Glutamatergic neuron (in vitro differentiated cells): Measurements from ENCODE around the gene THADA. TPM values are rescaled to one million over a fixed set of nuclear protein-coding genes. Genes with fewer than 3 reads are reported as not detected.
A peak's percentile ranks its signal among the peaks of the same experiment; 100 is the strongest.
"Not testable (repeated sequence)": the region's sequence is repeated elsewhere in the genome, so short reads cannot be mapped to it uniquely, and the experiment has no call there.

ENCODE experiments used
- DNase-seq: peaks from one replicate; pipeline ENCODE4 v3.0.0; 2022
- H3K27ac Mint-ChIP-seq: one replicate; pipeline ENCODE4 v1.8.0; 2020; ENCODE audit warnings: mild to moderate bottlenecking, mixed read lengths, inconsistent platforms; ENCODE audit not compliant: unreplicated experiment
- H3K27me3 Mint-ChIP-seq: one replicate; pipeline ENCODE4 v1.8.0; 2020; ENCODE audit warnings: mild to moderate bottlenecking, moderate library complexity, mixed read lengths, inconsistent platforms; ENCODE audit not compliant: unreplicated experiment
- H3K36me3 Mint-ChIP-seq: one replicate; pipeline ENCODE4 v1.8.0; 2020; ENCODE audit warnings: mild to moderate bottlenecking, mixed read lengths, inconsistent platforms; ENCODE audit not compliant: unreplicated experiment
- H3K4me1 Mint-ChIP-seq: one replicate; pipeline ENCODE4 v1.8.0; 2020; ENCODE audit warnings: mild to moderate bottlenecking, low read depth, mixed read lengths, inconsistent platforms; ENCODE audit not compliant: unreplicated experiment
- H3K4me3 Mint-ChIP-seq: one replicate; pipeline ENCODE4 v1.8.0; 2020; ENCODE audit warnings: mild to moderate bottlenecking, mixed read lengths, inconsistent platforms; ENCODE audit not compliant: unreplicated experiment
- H3K9me3 Mint-ChIP-seq: one replicate; pipeline ENCODE4 v1.8.0; 2020; ENCODE audit warnings: mild to moderate bottlenecking, moderate library complexity, mixed read lengths, inconsistent platforms; ENCODE audit not compliant: unreplicated experiment
- CTCF ChIP-seq: fragments of 200-600 bp; sonication (generic); IDR thresholded peaks from one replicate; pipeline ENCODE4 v1.5.0; 2021; ENCODE audit not compliant: partially characterized antibody, unreplicated experiment
- total RNA-seq: library from RNA; stranded (reverse); fragmentation: NEBNext Ultra II Directional; extraction: Animal tissue kit (Norgen Biotek cat#: 25700); gene quantifications from one replicate; pipeline ENCODE4 v1.2.1, GENCODE V29; 2021; ENCODE audit not compliant: unreplicated experiment

The THADA gene
- total RNA-seq, 1 donor from 2014 or later = 15.0 TPM

- peak; percentile 17 for DNase-seq
- H3K4me3 Mint-ChIP-seq = no peak overlapping the region
- H3K36me3 Mint-ChIP-seq = no peaks in the 10 kb centered on the region
- peak; percentile 73 for TF ChIP-seq CTCF
- no peaks in the 10 kb centered on the region for H3K9me3 Mint-ChIP-seq
- peaks cover 4% of the 10 kb centered on the region for H3K4me1 Mint-ChIP-seq
- H3K27me3 Mint-ChIP-seq = peaks cover 1% of the 10 kb centered on the region
- H3K27ac Mint-ChIP-seq = no peak overlapping the region
Measured at GRCh38 chr2:43609290-43609918, 13.6 kb upstream of the THADA start.

GRCh38 chr2:43605851-43606250 lies 10.0 kb upstream of the THADA start:
- no peaks in the 10 kb centered on the region for H3K9me3 Mint-ChIP-seq
- H3K27ac Mint-ChIP-seq = no peak overlapping the region
- H3K36me3 Mint-ChIP-seq = no peaks in the 10 kb centered on the region
- TF ChIP-seq CTCF = no peak
- no peaks in the 10 kb centered on the region for H3K4me1 Mint-ChIP-seq
- no peak for DNase-seq
- H3K4me3 Mint-ChIP-seq = no peak overlapping the region
- peaks cover 1% of the 10 kb centered on the region for H3K27me3 Mint-ChIP-seq

- H3K36me3 Mint-ChIP-seq = no peaks in the 10 kb centered on the region
- TF ChIP-seq CTCF = peak; percentile 14
- H3K27me3 Mint-ChIP-seq = peaks cover 1% of the 10 kb centered on the region
- no peak overlapping the region for H3K4me3 Mint-ChIP-seq
- H3K27ac Mint-ChIP-seq = no peak overlapping the region
- peak; percentile 38 for DNase-seq
- no peaks in the 10 kb centered on the region for H3K4me1 Mint-ChIP-seq
- no peaks in the 10 kb centered on the region for H3K9me3 Mint-ChIP-seq
Measured at GRCh38 chr2:43605079-43605655, 9.3 kb upstream of the THADA start.

GRCh38 chr2:43604674-43605073 lies 8.8 kb upstream of the THADA start:
- no peaks in the 10 kb centered on the region for H3K9me3 Mint-ChIP-seq
- no peaks in the 10 kb centered on the region for H3K36me3 Mint-ChIP-seq
- H3K27me3 Mint-ChIP-seq = peaks cover 3% of the 10 kb centered on the region
- H3K4me3 Mint-ChIP-seq = no peak overlapping the region
- no peak overlapping the region for H3K27ac Mint-ChIP-seq
- TF ChIP-seq CTCF = no peak
- no peaks in the 10 kb centered on the region for H3K4me1 Mint-ChIP-seq
- no peak for DNase-seq

GRCh38 chr2:43600596-43600995 lies 4.8 kb upstream of the THADA start:
- H3K9me3 Mint-ChIP-seq, H3K27me3 Mint-ChIP-seq, H3K4me3 Mint-ChIP-seq, H3K4me1 Mint-ChIP-seq, H3K27ac Mint-ChIP-seq, DNase-seq, H3K36me3 Mint-ChIP-seq: not testable (repeated sequence)
